ENCODE results near the gene TBX5.

Gene TBX5

DNA sequence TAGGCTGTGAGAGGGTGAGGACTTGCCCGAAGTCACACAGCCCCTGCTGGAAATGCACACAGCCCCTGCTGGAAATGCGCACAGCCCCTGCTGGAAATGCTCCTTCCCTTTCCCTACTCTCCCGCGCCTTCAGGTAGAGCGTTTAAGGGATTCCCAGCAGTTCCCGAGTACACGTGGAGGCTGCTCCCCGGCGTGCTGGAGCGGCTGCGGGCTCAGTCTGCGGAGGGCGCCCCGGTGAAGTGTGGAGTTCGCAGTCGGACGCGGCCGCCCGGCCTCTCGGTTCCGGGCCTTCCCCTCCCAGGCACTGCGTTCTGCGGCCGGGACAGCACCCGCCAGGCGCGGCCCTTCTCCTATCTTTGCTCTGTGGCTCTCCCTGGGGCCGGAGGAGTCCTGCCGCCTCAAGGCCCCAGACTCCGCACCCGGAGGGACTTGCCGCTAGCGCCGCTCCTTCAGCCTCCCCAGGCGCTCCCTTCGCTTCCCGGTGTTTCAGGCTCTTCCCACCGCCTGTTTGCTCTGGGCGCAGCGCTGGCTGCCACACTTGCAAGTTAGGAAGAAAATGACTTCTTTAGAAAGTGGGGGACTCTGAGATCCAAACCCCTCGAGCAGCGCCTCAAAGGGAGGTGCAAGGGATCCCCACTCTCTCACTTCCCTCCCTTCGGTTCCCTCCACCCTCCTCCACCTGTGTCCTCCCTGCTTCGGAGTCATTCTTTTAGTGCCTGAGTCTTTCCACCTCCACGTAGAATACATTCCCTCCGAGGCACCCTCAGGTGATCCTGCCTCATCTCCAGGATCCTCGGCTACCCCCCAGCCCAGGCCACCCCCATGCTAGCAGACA is 8.3 kb upstream of the TBX5 start:
- peaks cover 74% of the 10 kb centered on the region for H3K27me3 Mint-ChIP-seq
- no peaks in the 10 kb centered on the region for H3K9me3 Mint-ChIP-seq
- no peak overlapping the region for H3K4me3 Mint-ChIP-seq
- H3K36me3 Mint-ChIP-seq (ENCODE audit: low read depth), result no peaks in the 10 kb centered on the region
- H3K27ac Mint-ChIP-seq, result no peak overlapping the region
- DNase-seq (no peak), ATAC-seq (no peak)
- peaks cover 4% of the 10 kb centered on the region for H3K4me1 Mint-ChIP-seq

DNA sequence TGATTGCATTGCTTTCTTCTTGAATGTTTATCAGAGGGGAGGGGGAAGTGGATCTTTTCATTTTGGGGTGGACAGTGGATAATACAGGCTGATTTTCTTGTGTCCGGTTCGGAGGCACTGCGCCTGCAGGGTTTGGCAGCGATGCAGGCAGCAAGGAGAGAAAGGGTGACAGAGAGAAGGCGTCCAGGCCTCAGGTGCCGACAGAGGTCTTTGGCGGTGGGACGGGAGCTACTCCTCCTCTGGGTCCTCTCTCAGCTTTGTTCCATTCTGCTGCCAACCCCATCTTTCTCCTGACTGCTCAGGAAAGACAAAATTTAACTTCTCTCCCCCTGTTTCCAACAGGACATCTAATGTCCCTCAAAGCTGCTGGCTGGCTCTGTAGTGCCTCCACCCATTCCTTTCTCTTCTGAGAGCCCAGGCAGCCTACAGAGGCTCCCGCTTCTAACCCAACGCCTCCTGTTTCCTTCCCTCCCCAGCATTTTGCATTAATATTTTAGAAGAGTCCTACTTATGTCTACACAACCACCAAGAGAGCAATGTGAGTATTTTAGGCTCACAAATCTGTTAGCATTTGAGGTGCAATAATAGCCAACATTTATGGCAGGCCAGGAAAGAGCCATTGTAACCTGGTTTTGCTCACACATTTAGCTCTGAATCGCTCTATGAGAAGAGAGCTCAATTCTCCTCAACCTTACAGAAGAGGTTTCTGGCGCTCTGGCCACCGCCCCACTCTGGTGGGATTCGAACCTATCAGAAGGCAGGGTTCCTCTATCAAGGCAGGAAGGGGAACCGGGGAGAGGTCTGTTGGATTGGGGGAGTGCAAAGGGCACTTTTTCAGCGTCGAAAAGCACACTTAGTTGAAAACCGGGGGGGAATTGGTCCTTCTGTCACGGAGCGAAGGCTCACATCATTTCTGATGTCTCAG is 7.1 kb upstream of the TBX5 start:
- DNase-seq (no peak), ATAC-seq (no peak)
- H3K27ac Mint-ChIP-seq, result no peak overlapping the region
- no peak overlapping the region for H3K4me3 Mint-ChIP-seq
- H3K9me3 Mint-ChIP-seq, result no peaks in the 10 kb centered on the region
- peaks cover 9% of the 10 kb centered on the region for H3K4me1 Mint-ChIP-seq
- no peaks in the 10 kb centered on the region for H3K36me3 Mint-ChIP-seq (ENCODE audit: low read depth)
- peaks cover 79% of the 10 kb centered on the region for H3K27me3 Mint-ChIP-seq

DNA sequence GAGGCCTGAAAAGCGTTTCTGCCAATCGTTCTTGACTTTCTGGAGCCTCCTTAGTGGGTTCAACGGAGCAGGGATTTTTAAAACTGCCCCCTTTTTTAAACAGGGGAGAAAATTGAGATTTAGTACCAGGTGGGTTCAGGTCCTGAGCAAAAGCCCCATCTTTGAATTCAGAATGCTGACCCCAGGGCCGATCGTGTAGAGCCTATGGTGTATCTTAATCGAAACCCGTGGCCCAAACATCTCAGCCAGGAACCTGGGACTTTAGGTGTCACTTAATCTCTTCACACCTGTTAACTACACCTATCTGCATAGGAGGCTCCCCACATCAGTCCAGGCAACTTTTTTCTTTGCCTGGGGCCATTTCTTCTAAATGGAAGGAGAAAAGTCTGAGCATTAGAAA is 6.4 kb upstream of the TBX5 start:
- Mint-ChIP-seq H3K4me3 (no peak overlapping the region), H3K4me1 (peaks cover 11% of the 10 kb centered on the region), H3K9me3 (no peaks in the 10 kb centered on the region), H3K36me3 (ENCODE audit: low read depth) (no peaks in the 10 kb centered on the region), H3K27ac (no peak overlapping the region), H3K27me3 (peaks cover 85% of the 10 kb centered on the region)
- no peak for ATAC-seq
- DNase-seq, result no peak

DNA sequence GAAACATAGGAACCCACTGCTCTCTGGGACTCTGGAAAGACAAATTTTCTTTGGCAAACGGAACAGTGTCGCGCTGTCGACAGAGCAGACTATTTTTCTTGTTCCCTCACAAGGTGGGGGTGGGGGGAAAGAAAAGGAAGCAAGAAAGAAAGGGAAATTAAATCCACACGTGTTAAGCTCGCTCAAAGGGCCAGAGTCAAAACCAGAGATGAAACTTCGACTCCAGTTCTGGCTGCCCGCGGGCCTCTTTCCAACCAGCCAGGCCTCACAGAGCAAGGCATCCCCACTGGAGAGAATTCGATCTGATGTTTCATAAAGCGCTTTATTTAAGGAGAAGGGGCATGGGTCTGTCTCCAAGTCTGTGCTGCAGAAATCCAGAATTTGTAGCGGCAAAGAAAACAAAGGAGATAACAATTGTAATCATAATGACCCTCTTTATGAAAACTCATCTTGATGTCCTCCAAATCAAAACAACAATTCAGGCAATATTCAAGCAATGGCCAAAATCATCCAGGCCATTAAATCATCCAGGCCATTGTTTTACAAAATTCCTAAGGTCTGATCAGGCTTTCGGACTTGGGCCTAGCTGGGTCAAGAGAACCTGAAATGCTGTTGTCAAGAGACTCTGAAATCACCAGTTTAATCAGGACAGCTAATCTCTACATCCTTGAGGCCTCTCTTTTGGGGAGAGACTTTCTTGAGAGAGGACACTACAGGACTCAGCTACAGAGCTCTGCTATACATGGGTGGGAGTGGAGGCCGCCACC is 5.3 kb upstream of the TBX5 start:
- Mint-ChIP-seq H3K4me1 (peaks cover 11% of the 10 kb centered on the region), H3K9me3 (no peaks in the 10 kb centered on the region), H3K27me3 (peaks cover 88% of the 10 kb centered on the region), H3K4me3 (no peak overlapping the region), H3K27ac (no peak overlapping the region), H3K36me3 (ENCODE audit: low read depth) (no peaks in the 10 kb centered on the region)
- no peak for DNase-seq
- no peak for ATAC-seq

DNA sequence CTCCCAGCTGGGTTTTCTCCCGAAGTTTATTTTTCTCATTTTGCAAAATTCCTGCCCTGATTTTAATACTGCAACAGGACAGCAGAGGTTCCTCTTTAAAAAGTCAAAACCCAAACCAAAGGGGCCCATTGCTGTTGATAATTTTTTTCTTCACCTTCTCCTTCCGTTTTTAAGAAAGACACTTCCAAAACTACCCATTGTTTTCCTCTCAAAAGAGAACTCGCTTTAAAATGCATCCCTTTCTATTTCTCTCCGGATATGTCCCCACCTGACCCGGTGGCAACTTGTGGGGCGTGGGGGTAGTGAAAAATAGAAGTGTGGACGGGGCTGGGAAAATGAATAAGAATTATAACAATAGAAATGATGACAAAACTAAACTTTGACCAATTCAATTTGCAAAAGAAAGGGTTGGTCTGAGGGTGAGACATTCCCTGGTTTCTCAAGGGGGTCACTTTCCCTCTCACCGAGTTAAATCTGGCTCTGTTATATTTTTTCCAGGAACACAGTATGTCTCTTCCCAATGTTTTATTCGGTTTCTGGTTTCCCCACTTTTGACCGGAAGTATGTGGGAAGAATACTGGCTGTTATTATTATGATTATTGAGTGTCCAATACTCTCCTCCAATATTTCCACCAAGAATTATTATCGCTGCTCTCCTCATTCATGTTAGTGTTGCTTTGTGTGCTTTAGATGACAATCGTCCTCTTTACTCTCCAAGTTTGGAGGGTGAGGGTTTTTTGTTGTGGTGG is 4.1 kb upstream of the TBX5 start:
- no peaks in the 10 kb centered on the region for H3K36me3 Mint-ChIP-seq (ENCODE audit: low read depth)
- DNase-seq, result no peak
- H3K27ac Mint-ChIP-seq, result no peak overlapping the region
- ATAC-seq, result no peak
- no peaks in the 10 kb centered on the region for H3K9me3 Mint-ChIP-seq
- H3K4me3 Mint-ChIP-seq, result no peak overlapping the region
- H3K4me1 Mint-ChIP-seq, result peaks cover 11% of the 10 kb centered on the region
- peaks cover 91% of the 10 kb centered on the region for H3K27me3 Mint-ChIP-seq

DNA sequence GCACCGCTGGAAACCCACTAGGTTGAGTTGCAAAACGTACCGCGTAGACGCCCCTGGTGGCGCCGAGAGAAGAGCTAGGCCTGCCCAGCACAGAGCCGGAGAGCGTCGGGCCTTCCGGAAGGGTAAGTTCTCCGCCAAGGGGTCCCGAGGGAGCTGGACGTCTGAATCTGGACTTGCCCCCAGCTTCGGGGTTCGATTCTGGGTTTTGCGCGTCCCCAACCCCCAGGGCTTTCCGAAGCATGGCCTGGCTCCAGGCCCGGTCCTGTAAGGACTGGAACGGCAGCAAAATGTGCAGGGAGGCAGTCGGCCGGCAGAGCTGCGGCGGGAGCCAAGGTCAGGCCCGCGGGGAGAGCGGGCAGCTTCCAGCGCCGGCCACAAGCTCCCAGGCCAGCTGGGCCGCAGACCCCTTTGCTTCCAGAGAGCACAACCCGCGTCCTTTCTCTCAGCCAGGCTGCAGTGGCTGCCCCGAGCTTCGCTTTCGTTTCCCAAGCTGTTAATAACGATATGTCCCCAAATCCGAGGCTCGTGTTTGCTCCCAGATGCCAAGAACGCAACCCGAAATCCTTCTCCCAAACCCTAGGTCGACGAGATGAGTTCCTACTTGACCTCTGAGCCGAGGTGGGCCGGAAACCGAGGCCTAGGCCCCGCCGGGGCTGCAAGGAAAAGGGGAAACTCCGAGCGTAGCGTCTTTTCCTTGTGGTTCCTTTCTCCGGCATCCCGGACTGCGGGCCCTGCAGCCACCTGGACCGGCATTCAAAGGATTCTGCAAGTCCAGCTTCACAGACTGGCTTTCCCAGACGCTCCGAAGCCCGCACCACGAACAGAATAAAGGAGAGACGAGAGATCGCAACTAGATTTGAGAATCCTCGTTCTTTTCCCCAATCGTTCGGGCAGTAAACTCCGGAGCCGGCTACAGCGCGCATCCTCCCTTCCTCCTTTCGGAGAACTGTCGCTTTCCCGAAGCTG is 3.2 kb upstream of the TBX5 start:
- H3K4me3 Mint-ChIP-seq, result peak overlapping the region; percentile 29
- H3K9me3 Mint-ChIP-seq, result no peaks in the 10 kb centered on the region
- H3K27ac Mint-ChIP-seq, result no peak overlapping the region
- H3K36me3 Mint-ChIP-seq (ENCODE audit: low read depth), result no peaks in the 10 kb centered on the region
- peaks cover 90% of the 10 kb centered on the region for H3K27me3 Mint-ChIP-seq
- peaks cover 11% of the 10 kb centered on the region for H3K4me1 Mint-ChIP-seq
- ATAC-seq (no peak), DNase-seq (no peak)

DNA sequence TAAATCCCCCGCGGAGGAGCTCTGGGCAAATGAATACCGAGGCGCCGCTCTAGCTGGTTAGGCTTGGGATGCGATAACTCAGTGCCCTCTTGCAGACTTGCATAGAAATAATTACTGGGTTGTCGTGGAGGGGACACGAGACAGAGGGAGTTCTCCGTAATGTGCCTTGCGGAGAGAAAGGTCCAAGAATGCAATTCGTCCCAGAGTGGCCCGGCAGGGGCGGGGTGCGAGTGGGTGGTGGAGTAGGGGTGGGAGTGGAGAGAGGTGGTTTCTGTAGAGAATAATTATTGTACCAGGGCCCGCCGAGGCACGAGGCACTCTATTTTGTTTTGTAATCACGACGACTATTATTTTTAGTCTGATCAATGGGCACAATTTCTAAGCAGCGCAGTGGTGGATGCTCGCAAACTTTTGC is 2.5 kb upstream of the TBX5 start:
- Mint-ChIP-seq H3K36me3 (ENCODE audit: low read depth) (no peaks in the 10 kb centered on the region), H3K27me3 (peaks cover 95% of the 10 kb centered on the region), H3K4me1 (peaks cover 11% of the 10 kb centered on the region), H3K9me3 (no peaks in the 10 kb centered on the region), H3K4me3 (peak overlapping the region; percentile 29), H3K27ac (no peak overlapping the region)
- no peak for ATAC-seq
- no peak for DNase-seq

DNA sequence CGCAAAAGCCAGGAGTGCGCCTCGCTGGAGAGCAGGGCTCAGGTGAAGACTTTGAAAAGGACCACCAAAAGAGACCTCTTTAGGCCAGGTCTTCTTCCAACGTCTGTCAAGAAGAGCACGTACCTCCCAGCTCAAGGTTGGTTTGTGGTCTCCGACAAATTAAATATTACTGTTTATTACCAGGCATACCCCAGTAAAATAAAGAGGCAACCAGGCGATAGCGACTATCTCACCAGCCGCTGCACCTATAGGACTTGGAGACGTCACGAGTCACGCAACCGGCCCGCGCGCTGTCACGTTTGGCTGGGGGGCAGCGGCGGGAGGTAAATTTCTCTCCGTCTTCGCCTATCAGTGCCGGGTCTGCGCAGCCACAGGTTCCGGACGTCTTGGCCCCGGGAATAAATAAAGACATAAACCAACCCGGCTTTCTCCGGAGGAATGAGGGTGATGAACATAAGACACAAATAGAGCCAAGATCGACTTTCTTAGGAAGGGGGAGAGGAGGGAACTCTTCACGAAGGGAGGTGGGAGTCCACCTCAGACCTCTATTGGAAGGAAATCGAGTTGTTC is 2.0 kb upstream of the TBX5 start:
- peaks cover 11% of the 10 kb centered on the region for H3K4me1 Mint-ChIP-seq
- ATAC-seq, result no peak
- H3K36me3 Mint-ChIP-seq (ENCODE audit: low read depth), result no peaks in the 10 kb centered on the region
- no peak overlapping the region for H3K4me3 Mint-ChIP-seq
- H3K27ac Mint-ChIP-seq, result no peak overlapping the region
- no peaks in the 10 kb centered on the region for H3K9me3 Mint-ChIP-seq
- H3K27me3 Mint-ChIP-seq, result peaks cover 95% of the 10 kb centered on the region
- DNase-seq, result no peak

DNA sequence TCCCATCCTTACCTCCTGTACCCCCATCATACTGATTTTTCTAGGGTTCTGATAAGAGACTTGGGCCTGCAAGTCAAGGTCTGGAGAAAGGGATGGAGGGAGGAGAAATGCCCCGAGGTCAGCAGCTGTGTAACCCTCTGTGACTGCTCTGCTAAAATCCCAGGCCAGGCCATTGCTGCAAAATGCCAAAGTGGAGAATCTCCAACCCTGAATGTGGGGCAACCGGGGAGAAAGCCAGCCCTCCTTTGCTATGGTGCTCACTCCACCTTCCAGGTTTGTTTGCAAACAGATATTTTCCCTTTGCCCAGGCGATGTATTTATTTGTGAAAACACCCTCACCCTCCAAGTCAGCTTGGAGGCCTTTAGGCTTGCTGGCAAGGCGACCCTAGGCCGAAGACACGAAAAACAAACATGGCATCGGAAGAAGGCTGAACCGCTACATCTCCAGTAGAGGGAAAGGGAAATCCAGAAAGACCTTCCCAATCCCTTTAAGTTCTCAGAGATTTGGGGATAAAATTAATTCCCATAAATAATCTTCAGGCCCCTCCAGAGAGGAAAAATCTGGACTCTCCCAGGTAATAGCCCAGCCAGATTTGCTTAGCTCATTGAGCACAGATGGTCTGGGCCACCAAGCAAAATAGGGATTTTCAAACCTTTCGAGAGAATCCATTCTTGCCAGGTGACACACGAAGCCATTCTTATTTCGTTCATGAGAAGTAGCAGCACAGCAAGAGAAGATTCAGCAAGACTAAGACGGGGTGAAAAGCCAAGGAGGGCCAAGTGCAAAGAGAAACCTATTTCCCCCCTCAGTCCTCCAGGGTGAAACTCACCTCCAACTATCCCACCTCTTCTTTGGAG is 1.3 kb upstream of the TBX5 start:
- Mint-ChIP-seq H3K4me1 (peaks cover 11% of the 10 kb centered on the region), H3K27ac (no peak overlapping the region), H3K27me3 (peaks cover 95% of the 10 kb centered on the region), H3K4me3 (no peak overlapping the region), H3K36me3 (ENCODE audit: low read depth) (no peaks in the 10 kb centered on the region), H3K9me3 (no peaks in the 10 kb centered on the region)
- DNase-seq (no peak), ATAC-seq (no peak)

DNA sequence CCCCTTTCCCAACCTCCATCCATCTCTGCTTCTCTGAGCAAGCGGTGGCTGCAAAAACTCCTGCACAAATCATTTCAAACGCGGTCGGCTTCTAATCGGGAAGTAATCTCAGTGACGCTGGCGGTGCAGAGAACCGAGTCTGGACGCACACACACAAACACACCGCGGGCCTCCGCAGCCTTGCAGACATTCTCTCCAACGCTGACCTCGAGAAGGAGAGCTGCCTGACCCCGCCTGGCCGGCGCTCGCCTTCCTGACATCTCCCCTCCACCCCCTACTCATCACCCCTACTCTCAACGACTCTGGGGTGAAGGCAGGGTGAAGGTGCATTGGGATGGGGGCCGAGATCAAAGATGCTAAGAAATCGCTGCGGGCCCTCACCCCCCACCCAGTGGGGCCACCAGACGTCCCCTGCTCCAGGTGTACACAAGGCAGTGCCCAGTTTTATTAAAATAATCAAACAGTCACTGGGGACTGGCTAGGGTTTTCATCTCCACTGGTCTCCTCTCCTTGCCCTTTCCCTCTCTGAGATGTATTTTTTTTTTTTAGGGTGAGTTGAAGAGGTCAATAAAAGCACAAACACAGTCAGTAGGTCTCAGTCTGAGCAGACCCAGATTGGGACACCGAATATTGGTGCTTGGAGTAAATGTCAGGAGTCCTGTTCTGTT is 506 bp upstream of the TBX5 start:
- Mint-ChIP-seq H3K9me3 (no peaks in the 10 kb centered on the region), H3K27ac (no peak overlapping the region), H3K27me3 (peaks cover 95% of the 10 kb centered on the region), H3K36me3 (ENCODE audit: low read depth) (no peaks in the 10 kb centered on the region), H3K4me1 (peaks cover 11% of the 10 kb centered on the region), H3K4me3 (no peak overlapping the region)
- no peak for DNase-seq
- ATAC-seq, result no peak

DNA sequence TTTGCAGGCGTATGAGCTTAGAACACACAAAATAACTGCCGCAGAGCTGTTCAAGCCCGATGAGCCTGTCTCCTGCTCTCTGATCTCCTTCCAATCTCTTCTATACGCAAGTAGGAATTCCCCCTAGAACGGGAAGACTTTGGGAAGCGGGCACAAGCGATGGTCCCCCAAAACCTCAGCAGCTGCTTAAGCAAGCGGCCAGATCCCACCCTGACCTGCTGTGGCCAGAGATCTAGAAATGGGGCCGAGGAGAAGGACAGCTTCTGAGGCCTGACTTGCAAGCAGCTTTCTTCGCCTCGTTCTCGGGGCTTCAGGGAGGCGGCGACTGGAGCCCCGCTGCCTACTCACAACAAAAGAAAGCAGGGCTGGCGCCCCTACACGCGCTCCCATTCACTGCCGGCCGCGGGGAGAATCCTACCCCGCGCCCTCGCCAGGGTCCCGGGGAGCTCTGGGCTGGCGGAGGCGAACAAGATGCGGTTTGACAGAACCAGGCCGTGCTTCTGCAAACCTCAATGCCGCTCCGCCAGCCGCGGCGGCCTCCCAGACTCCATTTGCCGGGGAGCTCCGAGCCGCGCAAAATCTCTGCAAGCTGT is 922 bp downstream of the TBX5 start:
- Mint-ChIP-seq H3K27me3 (peaks cover 92% of the 10 kb centered on the region), H3K4me3 (no peak overlapping the region), H3K4me1 (peaks cover 11% of the 10 kb centered on the region), H3K9me3 (no peaks in the 10 kb centered on the region), H3K27ac (no peak overlapping the region), H3K36me3 (ENCODE audit: low read depth) (no peaks in the 10 kb centered on the region)
- DNase-seq, result no peak
- no peak for ATAC-seq
